MM.1S (cell line): ENCODE measurements around the gene SLC37A1.

Experiments used
- CTCF ChIP-seq: fragments of 300-600 bp; sonication (generic); IDR thresholded peaks from 2 replicates; pipeline ENCODE4 v1.5.1; 2016; ENCODE audit warnings: antibody characterized with exemption, low read length, mixed read lengths
- EZH2 ChIP-seq: fragments of 300-600 bp; sonication (generic); optimal IDR thresholded peaks from 2 replicates; pipeline ENCODE3; 2017; ENCODE audit warnings: low read depth, mild to moderate bottlenecking, antibody characterized with exemption, low read length, mixed read lengths
- EZH2phosphoT487 ChIP-seq: fragments of 300-600 bp; sonication (generic); IDR thresholded peaks from 2 replicates; pipeline ENCODE4 v1.6.1; 2018; ENCODE audit warnings: antibody characterized with exemption, low read length

GRCh38 chr21:42562816-42563215, 49.2 kb downstream of the SLC37A1 start:
- TF ChIP-seq CTCF (no peak), EZH2 (no peak), EZH2phosphoT487 (no peak)
